HG03175 (cell line): ENCODE measurements around the gene CPEB2.
"Not testable (repeated sequence)": the region's sequence is repeated elsewhere in the genome, so short reads cannot be mapped to it uniquely, and the experiment has no call there.

ENCODE experiments used
- ATAC-seq: cut with Tn5 transposase; IDR thresholded peaks from one replicate; pipeline ENCODE4 v1.9.1; 2021; ENCODE audit warnings: mild to moderate bottlenecking, moderate library complexity; ENCODE audit not compliant: unreplicated experiment

The CPEB2 gene

DNA sequence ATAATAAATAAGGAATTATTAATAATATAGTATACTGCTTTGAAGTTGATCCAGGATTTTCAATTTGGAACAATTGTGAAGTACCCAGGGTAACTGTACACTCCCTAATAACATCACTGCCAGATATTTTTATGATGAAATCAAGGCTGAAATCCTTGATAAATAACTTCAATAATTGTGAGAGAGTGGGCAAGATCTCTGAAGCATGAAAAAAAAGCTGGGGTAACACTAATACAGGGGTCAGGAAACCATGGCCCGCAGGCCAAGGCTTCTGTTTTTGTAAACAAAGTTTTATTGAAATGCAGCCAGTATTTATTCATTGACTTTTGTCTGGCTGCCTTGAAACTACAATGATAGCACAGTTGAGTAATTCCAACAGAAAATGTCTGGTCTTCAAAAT lies 41.6 kb downstream of the CPEB2 start:
- ATAC-seq: no peak

DNA sequence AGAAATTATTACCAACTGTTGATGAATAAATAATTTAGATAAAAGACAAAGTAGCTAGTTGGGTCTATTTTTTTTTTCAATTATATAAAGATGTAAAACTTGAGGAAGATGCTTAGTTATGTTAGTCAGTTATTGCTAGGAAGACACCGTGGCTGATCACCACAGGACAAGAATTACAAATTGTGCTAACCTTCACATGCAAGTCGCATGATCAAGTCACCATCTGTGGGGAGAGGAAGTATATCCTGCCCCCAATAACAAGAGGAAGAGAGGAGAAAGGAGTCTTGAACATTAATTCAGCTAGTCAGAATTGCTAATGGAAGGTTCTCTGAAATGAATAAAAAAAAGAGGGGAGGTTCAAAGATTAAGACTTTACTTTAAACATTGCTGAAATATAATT lies 52.3 kb downstream of the CPEB2 start:
- no peak for ATAC-seq

DNA sequence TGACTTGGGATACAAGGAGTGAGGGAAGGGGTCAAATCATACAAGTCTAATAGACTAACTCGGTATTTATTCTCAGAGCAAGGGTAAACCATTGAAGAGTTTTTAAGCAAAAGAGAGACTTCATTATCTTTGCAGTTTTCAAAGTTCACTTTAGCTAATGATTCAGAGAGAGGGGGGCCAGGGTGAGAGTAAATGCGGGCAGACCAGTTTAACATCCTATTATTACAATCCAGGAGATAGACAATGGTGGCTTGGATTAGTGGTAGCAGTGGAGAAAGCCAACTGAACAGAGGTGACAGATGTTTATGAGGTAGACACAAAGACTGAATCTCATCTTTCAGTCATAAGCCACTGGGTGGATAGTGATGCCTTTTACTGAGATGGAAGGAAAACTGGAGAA lies 57.9 kb downstream of the CPEB2 start:
- ATAC-seq: no peak

DNA sequence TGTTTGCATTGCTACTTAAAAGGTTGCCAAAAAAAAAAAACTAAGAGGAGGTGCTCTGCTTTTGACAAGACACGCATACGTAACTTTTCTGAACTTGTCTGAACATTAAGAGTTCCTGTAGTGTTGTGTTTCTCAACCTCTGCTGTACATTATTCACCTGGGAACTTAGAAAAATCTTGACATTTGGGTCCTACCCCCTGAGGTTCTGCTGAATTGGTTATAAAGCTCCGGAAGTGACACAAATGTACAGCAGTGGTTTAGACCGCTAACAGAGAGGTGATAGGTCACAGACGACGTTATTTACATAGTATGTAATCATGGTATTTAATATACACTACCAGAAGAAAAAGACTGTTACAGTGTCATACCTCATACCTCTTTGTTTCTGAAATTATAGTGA lies 61.1 kb downstream of the CPEB2 start:
- ATAC-seq: no peak

DNA sequence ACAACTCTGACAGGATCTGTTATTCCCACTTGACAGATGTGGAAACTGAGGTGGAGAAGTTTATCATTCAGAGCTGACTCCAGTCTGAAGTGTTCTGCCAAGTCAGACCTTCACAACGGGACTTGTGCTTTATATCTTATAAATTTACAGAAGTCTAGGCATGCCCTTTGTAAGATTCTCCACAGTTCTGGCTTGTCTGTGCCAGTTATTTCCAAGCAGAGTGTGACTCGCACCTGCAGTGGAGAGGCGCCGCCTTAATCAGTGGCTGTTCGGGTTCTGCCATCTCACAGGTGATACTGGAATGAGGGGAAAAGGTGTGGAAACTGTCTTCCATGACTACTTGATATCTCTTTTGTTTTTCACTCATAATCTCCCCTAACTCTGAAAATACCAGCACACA lies 63.2 kb downstream of the CPEB2 start:
- ATAC-seq: no peak

DNA sequence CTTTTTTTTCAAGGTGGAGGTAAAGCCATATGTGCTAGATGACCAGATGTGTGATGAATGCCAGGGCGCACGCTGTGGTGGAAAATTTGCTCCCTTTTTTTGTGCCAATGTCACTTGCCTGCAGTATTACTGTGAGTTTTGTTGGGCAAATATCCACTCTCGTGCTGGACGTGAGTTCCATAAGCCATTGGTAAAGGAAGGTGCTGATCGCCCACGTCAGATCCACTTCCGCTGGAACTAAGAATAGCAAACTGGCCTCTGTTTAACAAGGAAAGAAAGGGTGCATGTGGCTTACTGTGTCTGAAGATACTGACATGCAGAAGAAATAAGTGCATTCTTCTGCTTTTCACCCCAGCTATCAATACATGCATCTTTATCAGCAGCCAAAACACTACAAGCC lies 63.9 kb downstream of the CPEB2 start:
- ATAC-seq: no peak

DNA sequence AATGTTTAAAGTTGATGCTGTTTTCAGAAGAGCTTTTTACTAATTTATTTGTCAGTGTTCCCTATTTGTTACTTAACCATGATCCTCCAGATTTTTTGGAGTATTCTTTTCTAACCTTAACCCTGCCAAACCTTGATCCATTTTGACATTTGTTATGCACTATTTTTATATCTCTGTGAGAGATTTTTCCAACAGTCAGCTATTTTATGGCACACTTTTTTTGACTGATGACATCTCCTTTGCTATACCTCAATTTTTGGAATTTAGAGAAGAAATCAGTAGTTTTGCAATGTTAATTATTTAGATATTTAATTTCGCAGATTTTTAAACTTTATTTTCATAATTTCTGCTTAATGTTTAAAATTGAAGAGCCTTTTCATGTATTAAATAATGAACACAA lies 66.0 kb downstream of the CPEB2 start:
- ATAC-seq: no peak

DNA sequence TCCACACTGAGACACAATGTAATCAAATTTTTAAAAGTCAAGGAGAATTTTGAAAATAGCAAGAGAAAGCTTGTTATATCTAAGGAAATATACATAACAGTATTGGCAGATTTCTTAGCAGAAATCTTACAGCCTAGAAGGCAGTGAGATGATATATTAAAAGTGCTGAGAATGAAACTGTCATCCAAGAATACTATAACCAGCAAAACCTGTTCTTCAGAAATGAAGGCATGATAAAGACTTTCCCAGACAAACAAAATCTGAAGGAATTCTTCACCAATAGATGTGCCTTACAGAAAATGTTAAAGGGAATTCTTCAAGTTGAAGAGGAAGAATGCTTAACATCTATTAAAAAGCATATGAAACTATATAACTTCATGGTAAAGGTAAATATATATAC lies 73.6 kb downstream of the CPEB2 start:
- no peak for ATAC-seq

DNA sequence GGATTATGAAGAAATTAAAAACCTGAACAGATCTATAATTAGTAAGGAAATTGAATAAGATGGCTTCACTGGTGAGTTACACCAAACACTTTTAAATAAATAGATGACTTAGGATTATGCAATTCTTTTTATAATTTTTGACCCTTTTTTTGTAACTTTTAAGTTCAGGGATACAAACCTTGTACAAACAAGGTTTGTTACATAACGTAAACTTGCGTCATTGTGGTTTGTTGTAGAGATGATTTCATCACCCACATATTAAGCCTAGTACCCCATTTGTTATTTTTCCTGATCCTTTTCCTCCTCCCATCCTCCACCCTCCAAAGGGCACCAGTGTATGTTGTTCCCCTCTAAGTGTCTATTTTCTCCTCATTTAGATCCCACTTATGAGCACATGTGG lies 75.7 kb downstream of the CPEB2 start:
- no peak for ATAC-seq

DNA sequence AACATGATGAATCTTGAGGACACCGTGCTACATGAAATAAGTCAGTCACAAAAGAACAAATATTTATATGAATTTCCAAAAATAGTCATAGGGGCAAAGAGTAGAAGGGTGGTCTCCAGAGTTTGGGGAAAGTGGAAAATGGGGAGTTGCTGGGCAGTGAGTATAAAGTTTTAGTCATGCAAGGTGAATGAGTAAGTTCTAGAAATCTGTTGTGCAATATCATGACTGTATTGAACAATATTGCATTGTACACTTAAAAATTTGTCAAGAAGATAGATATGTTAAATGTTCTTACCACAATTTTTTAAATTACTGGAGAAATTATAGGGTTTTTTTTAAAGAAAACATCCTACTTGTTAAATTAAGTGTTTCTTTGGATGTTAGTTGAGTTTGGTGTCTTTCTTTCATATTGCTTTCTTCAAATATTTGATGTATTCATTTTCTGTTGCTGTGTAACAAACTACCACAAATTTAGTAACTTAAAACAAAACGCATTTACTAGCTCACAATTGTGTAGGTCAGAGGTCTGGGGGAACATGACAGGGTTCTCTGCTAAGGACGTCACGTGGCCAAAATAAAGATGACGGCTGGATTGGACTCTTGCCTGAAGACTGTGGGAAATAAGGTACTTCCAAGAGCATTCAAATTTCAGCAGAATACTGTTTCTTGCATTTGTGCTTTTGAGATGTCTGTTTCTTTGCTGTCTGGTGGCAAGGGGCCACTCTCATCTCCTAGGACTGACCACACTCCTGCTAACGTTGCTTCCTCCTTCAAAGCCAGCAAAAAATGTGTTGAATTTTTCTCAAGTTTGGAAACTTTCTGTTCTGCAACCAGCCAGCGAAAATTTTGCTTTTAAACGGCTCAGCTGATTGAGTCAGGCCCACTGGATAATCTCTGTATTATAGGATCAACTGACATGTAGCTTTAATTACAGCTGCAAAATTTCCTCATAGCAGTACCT lies 76.7 kb downstream of the CPEB2 start:
- no peak for ATAC-seq

DNA sequence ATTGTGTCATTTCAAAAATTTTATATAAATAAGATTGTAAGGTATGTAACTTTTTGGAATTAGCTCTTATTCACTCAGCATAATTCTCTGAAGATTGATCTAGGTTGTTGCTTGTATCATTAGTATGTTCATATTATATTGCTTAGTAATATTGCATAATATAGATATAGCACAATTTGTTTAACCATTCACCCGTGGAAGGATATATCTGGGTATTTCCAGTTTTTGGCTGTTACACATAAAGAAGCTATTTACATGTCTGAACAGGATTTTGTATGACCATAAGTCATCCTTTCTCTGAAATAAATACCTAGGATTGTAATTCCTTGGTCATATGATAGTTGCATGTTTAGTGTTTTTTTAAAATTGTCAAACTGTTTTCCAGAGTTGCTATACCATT lies 82.5 kb downstream of the CPEB2 start:
- ATAC-seq: no peak

DNA sequence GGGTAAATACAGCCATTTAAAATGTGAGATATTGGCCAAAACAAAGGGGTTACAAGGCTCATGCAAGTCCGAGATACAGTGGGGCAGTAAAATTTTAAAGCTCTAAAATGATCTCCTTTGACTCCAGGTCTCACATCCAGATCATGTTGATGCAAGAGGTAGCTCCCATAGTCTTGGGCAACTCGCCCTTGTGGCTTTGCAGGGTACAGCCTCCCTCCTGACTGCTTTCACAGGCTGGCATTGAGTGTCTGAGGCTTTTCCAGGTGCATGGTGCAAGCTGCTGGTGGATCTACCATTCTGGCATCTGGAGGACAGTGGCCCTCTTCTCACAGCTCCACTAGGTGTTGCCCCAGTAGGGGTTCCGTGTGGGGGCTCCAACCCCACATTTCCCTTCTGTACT lies 83.5 kb downstream of the CPEB2 start:
- ATAC-seq: not testable (repeated sequence)

DNA sequence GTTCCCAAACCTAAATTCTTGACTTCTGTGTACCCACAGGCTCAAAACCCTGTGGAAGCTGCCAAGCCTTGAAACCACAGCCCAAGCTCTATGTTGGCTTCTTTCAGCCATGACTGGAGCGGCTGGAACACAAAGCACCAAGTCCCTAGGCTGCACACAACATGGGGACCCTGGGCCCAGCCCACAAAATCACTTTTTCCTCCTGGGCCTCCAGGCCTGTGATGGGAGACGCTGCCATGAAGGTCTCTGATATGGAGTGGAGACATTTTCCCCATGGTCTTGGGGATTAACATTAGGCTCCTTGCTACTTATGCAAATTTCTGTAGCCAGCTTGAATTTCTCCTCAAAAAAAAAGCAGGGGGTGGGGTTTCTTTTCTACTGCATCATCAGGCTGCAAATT lies 84.0 kb downstream of the CPEB2 start:
- ATAC-seq: not testable (repeated sequence)

DNA sequence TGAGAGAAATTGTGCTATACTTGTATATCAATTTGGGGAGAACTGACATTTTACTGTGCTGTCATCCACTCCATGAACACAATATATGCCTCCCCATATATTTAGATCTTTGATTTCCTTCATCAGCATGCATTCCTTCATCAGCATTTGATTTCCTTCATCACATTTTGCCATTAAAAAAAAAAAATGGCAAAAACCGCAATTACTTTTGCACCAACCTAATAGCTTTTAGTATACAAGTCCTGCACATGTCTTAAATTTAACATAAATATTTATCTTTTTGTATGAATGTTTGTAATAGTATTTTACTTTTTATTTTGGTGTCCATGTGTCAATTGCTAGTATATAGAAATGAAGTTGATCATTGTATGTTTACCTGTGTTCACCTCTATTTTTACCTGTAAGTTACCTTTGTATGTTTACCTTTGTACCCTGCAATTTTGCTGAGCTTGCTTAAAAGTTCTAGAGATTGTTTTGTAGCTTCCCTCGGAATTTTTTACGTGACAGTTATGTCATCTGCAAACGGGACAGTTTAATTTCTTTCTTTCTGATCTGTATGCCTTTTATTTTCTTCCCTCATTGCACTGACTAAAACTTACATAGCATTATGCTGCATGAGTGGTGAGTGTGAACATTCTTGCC lies 86.2 kb downstream of the CPEB2 start:
- no peak for ATAC-seq

DNA sequence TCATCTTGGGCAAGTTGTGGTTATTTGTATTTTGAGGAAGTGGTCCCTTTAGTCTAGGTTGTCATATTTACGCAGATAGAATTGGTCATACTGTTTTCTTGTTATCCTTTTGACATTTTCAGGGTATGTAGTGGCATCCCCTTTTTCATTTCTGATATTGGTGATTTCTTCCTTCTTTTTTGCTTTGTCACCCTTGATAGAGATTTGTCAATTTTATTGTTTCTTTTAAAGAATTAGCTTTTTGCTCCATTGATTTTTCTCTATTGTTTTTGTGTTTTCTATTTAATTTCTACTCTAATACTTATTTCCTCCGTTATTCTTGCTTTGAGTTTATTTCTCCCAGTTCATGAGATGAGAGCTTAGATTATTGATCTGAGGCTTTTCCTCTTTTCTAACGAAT lies 87.7 kb downstream of the CPEB2 start:
- ATAC-seq: no peak

DNA sequence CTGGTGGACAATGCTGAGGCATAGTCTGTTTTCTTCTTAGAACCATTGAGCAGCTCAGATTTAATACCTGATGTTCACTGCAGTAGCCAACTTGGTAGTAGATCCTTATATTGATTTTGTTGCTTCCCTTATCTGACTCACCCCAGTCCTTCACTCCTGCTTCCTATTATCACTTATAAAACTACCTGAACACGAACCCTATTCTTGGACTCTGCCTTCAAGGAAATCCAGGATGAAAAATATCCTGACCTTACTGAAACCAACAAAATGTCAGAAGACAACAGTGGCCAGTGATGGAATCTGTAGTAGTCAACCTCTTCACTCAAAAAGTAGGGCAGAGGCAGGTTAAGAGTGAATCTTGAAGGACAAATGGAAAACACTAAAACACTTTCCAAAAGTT lies 98.1 kb downstream of the CPEB2 start:
- no peak for ATAC-seq

DNA sequence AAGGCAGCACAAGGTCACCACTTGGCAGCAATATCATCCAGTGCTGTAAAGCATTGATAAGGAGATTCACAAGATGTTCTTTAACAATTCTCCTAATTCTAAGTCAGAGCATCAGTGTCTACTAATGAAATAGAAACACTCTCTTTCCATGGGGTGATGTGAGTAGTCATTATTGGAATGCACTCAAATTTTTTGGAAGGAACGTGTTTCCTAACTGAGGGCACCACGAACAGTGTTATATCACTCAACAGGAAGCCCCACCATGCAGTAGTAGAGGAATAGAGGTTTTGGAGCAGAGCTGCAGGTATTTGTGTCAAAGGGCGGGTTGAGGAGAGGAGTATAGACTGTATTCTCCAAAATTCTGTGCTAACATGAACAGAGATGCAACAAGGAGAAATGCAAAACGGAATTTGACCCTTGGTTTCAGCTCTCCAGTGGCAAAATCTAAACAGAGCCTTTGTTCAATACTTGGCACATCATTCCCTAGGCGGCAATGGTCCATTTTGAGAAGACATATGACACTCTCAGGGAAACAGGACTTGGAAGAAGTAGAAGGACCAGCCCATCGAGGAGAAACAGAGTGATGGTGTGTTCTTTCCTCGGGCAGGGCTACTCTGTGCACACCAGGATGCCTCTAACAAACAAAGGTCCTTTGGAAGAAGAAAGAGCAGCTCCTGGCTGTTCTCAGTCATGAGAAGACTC lies 98.9 kb downstream of the CPEB2 start:
- ATAC-seq: no peak

DNA sequence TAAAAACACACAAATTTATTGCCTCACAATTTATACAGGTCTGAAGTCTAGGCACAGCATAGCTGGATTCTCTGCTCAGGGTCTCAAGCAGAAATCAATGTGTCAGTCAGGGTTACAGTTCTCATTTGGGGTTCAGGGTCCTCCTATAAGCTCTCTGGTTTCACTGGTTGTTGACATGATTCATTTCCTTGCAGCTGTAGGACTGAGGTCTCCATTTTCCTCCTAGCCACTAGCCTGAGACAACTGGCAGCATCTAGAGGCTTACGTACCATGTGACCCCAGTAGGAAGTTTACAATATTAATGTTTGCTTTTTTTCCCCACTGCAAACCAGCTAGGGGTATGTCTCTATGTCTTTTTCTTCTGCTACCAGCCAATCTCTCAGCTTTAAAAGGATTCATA lies 102.5 kb downstream of the CPEB2 start:
- ATAC-seq: no peak

DNA sequence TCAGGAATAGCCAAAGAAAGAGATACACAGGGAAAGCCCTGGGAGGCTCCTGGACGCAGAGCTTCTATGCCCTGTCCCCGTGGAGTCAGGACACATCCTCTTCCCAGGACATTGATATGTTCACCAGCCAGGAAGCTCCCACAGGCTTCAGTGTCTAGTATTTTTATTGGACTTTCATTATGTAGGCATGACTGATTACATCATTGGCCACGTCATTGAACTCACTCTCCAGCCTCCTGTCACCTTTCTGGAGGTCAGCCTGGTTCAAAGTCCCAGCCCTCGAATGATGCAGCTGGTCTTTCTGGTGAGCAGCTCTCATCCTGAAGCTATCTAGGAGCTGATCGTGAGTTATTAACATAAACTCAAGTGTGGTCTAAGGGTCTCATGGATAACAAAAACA lies 104.1 kb downstream of the CPEB2 start:
- ATAC-seq: no peak

DNA sequence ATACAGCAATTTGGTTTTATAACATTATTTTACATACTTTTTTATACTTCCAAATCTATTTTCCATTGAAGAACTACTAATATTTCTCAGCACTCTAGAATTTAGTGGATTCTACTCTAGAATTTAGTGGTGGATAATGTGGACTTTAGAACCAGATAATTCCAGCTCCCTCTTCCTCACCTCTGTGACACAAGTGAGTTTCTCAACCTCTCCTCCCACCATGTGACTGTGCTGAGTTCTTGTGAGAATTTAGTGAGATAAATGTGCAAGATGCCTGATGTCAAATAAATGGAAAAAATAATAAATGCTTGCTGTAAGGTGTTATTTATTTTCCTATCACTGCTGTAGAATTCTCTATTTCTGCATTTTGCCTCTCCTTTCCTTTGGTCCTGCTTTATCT lies 107.3 kb downstream of the CPEB2 start:
- no peak for ATAC-seq

DNA sequence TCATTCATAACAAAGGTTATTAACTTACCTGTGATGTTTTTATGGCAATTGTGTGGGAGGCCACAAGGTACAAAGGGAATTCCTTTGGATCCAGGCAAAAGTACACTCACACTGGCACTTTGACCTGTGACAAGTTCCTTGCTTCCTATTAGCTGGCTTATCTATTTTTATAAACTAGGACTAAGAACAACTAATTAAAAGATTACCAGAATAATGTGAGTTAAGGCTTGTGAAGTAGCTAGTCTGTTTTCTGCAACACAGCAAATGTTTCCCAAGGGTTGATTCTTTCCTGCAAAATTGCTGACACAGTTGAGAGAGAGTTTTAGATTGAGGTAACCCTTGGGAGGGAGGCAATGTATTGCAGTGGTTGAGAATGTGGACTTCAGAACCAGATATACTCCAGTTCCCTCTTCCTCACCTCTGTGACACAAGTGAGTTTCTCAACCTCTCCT lies 107.9 kb downstream of the CPEB2 start:
- no peak for ATAC-seq
